Adrenal gland (tissue), 12 donors: Measurements from ENCODE around the gene SLC25A1. TPM values are rescaled to one million over a fixed set of nuclear protein-coding genes. Genes with fewer than 3 reads are reported as not detected.

ENCODE experiments used
- DNase-seq, 7 donors: peaks; one replicate each; pipeline ENCODE4 v3.0.0-alpha.2; 2019 to 2020
- H3K27ac ChIP-seq, 5 donors: fragments of 200-600 bp; sonication (generic) in 4 of 5; 1 replicate in 3 of 5; 2 replicates in 2 of 5; pipeline versions ENCODE4 v1.5.1 to v1.8.0; 2016 to 2020; ENCODE audit warnings: mild to moderate bottlenecking in 1 of 5
- H3K27me3 ChIP-seq: fragments of 200-600 bp; 2 replicates; pipeline ENCODE4 v1.8.0; 2021
- H3K36me3 ChIP-seq, 2 donors: fragments of 200-600 bp; replicated peaks in 1 of 2; 1 replicate in 1 of 2; 2 replicates in 1 of 2; pipeline versions ENCODE4 v1.5.1 to v1.8.0; 2018 to 2022
- H3K4me1 ChIP-seq, 2 donors: fragments of 200-600 bp; replicated peaks in 1 of 2; 1 replicate in 1 of 2; 2 replicates in 1 of 2; pipeline versions ENCODE4 v1.5.1 to v1.8.0; 2018 to 2021
- H3K4me3 ChIP-seq, 4 donors: fragments of 200-600 bp; sonication (generic) in 3 of 4; one replicate each; pipeline ENCODE4 v1.5.1; 2016 to 2018
- H3K9me3 ChIP-seq, 3 donors: fragments of 200-600 bp; sonication (generic) in 1 of 3; replicated peaks in 1 of 3; 1 replicate in 2 of 3; 2 replicates in 1 of 3; pipeline versions ENCODE4 v1.5.1 to v1.8.0; 2016 to 2021
- POLR2A ChIP-seq, 2 donors: fragments of 450-650 bp; IDR thresholded peaks; one replicate each; pipeline ENCODE4 v1.6.1; 2017; ENCODE audit warnings: antibody characterized with exemption in 2 of 2, mild to moderate bottlenecking in 2 of 2, moderate library complexity in 1 of 2
- whole genome bisulfite sequencing, 4 donors: extraction: QIAGEN DNeasy Blood & Tissue Kit in 2 of 4; methylation state at CpG; one replicate each; pipeline versions ENCODE4 v1.1.5 to v1.1.7; 2013 to 2017; 5-methylcytosine and 5-hydroxymethylcytosine counted together
- intact Hi-C, 2 donors: fragments of 100-400 bp; cut with DNase I; formaldehyde crosslinking; loops; one replicate each; pipeline versions ENCODE4 v1.14.1 to v1.15.0; 2022 to 2023
- polyA plus RNA-seq, 3 donors: library from polyadenylated mRNA; stranded (reverse); fragments of 200-250 nt in 2 of 3; fragments of 350-450 nt in 1 of 3; fragmentation: Illumina TruSeq in 1 of 3; extraction: RNeasy Lipid Tissue Mini Kit (QIAGEN cat#74804) in 1 of 3; gene quantifications; one replicate each; pipeline ENCODE4 v1.2.3, GENCODE V29; 2013 to 2014
- total RNA-seq, 9 donors: library from RNA; depleted of rRNA in 4 of 9; stranded (reverse); fragments of >200 nt in 4 of 9; fragments of 120-200 nt in 1 of 9; fragmentation: NEBNext Ultra II Directional in 1 of 9; extraction: Animal tissue kit (Norgen Biotek cat#: 25700) in 1 of 9; gene quantifications; one replicate each; pipeline versions ENCODE4 v1.1.0 to v1.2.4, GENCODE V29; 2013 to 2023
- TF ChIP-seq, protein P1 (sequence below), 6 experiments: fragments of 450-650 bp in 4 of 6; fragments of 200-600 bp in 2 of 6; sonication (generic) in 1 of 6; IDR thresholded peaks; 1 replicate in 5 of 6; 2 replicates in 1 of 6; pipeline versions ENCODE4 v1.5.1 to v1.8.0; 2016 to 2021; ENCODE audit warnings: antibody characterized with exemption in 6 of 6, mild to moderate bottlenecking in 2 of 6, moderate library complexity in 1 of 6
- donor health status: healthy with polysubstance abuse.
- donor health status: Bipolar disorder and iron deficiency.
- donor health status: DM: yes; HTN: yes; CAD: no.
- donor health status: DM: no; HTN: no; CAD: no.
- donor health status: DM: no; HTN: no; CAD: no.
- donor health status: DM: yes; HTN: yes; CAD: no.

The SLC25A1 gene
- total and polyA plus RNA-seq, 12 donors, result 59.2 to 170 (median 123) TPM

DNA sequence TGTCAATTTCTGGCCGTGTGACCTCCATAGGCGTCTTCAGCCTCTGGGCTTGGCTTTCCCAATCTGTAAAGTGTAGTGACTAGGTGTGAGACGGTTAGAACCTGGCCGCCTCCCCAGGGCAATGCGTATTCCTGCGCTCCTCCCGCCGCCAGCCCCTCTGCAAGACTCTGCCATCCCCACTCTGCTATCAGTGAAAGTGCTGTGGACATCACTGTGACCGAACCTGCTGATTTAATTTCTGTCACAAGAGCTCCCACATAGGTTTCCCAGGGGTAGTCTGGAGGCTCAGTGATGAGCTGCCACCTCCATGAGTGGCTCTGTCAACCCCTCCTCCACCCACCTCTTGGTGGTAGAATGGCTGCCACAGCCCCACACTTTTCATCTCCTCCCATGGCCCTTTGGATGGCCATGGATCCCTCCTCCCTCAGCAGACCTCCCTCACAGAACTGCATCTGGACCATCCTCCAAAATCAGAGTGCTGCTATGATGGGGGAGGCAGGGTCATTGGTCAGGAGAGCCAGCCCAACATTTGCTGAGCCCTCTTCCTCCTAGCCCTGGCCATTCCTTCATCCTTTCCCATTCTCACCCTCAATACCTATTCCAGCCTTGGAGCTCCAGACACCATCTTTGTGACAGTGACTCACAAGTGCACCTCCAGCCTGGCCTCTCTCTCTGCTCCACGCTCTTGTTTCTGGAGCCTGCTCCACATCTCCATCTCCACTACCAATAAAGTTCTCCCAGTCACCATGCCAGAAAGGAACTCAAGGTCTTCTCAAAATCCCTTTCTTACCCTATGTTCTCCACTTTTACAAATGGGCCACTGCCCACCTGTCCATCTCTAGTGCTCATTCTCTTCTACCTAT is 27.0 kb downstream of the SLC25A1 start:
- H3K4me3 ChIP-seq, result no peak overlapping the region
- no peak for DNase-seq
- WGBS, 4 donors, result 43 to 52% (median 47%) methylated on average over 5 to 10 of the region's 10 CpGs
- H3K27ac ChIP-seq, result no peak overlapping the region
- H3K27me3 ChIP-seq, result peaks cover 41% of the 10 kb centered on the region
- intact Hi-C loops, result no loop called here
- H3K9me3 ChIP-seq, result no peaks in the 10 kb centered on the region
- TF ChIP-seq POLR2A (IDR thresholded peaks at IDR 0.05), result no peak
- TF ChIP-seq, protein P1, sequence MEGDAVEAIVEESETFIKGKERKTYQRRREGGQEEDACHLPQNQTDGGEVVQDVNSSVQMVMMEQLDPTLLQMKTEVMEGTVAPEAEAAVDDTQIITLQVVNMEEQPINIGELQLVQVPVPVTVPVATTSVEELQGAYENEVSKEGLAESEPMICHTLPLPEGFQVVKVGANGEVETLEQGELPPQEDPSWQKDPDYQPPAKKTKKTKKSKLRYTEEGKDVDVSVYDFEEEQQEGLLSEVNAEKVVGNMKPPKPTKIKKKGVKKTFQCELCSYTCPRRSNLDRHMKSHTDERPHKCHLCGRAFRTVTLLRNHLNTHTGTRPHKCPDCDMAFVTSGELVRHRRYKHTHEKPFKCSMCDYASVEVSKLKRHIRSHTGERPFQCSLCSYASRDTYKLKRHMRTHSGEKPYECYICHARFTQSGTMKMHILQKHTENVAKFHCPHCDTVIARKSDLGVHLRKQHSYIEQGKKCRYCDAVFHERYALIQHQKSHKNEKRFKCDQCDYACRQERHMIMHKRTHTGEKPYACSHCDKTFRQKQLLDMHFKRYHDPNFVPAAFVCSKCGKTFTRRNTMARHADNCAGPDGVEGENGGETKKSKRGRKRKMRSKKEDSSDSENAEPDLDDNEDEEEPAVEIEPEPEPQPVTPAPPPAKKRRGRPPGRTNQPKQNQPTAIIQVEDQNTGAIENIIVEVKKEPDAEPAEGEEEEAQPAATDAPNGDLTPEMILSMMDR (IDR thresholded peaks at IDR 0.05), result no peak
- H3K36me3 ChIP-seq, result no peaks in the 10 kb centered on the region
- peaks cover 0 to 5% of the 10 kb centered on the region in 2 donors for H3K4me1 ChIP-seq

DNA sequence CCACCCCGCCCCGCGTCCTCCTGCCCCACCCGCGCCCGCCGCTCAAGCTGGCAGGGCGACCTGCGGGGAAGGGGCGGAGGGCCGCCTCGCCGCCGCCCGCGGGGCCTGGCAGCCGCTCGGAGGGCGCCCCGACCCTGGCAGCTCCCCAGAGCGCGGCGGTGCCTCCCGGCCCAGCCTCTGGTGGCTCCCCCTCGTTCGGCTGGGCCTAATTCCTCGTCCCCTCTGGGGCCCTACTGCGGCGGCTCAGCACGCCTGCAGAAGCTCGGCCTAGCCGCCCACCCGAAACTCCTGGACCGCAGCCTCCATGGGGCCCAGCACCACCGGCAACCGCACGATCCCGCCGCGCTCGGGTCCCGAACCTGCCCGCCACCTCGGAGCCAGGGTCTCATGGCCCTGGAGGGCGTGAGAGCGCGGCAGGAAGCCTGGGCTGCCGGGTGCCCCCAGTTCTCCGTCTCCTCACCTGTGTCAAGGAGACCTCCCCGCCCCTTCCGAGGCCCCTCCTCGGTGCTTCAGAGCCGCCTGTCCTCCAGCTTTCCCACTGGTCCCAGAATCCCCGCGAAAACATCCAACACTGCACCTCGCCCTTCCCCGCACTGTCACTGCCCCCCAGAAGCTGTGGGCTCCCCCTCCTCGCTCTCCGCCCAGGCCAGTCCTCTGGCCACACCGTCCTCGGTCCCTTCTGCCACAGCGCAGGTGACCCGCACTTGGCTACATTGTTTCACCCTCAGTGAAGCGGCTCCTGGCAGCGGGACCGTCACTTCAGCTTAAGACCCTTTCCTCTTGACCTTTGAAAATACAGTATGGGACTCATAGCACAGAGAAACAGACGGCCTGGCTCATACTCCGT is 27.8 kb downstream of the SLC25A1 start:
- intact Hi-C loops, result no loop called here
- WGBS, 4 donors, result 6 to 30% (median 8%) methylated on average over 13 to 68 of the region's 68 CpGs
- no peaks in the 10 kb centered on the region for H3K36me3 ChIP-seq
- TF ChIP-seq, protein P1 (IDR thresholded peaks at IDR 0.05), result no peak
- TF ChIP-seq POLR2A (IDR thresholded peaks at IDR 0.05), result no peak
- H3K4me3 ChIP-seq, result no peak overlapping the region
- H3K4me1 ChIP-seq, result peaks cover 0 to 5% of the 10 kb centered on the region in 2 donors
- no peaks in the 10 kb centered on the region for H3K9me3 ChIP-seq
- H3K27me3 ChIP-seq, result peaks cover 41% of the 10 kb centered on the region
- no peak for DNase-seq
- no peak overlapping the region for H3K27ac ChIP-seq

GRCh38 chr22:19149991-19150390 is 28.5 kb downstream of the SLC25A1 start, which contains the start of gene GSC2:
Gene GSC2 (minus strand): TSS chr22:19150292. CDS start chr22:19150283, 9 bp downstream.
- Histone ChIP-seq H3K4me1 (peaks cover 0 to 5% of the 10 kb centered on the region in 2 donors), H3K27me3 (peaks cover 41% of the 10 kb centered on the region), H3K36me3 (no peaks in the 10 kb centered on the region), H3K27ac (no peak within 1 kb of the TSS), H3K4me3 (no peak within 1 kb of the TSS), H3K9me3 (no peaks in the 10 kb centered on the region)
- WGBS, 4 donors, result 1 to 4% (median 2%) methylated on average over 11 to 59 of the region's 59 CpGs; no CpG with 5 or more reads in 1 of the 4 donors
- TF ChIP-seq, protein P1 (IDR thresholded peaks at IDR 0.05), result no peak
- no peak for TF ChIP-seq POLR2A (IDR thresholded peaks at IDR 0.05)
- no peak for DNase-seq
- intact Hi-C loops, result loop anchor here in 1 of 2 donors (10.0 kb wide), 1 partner anchor 485 kb away; no protein-coding TSS in a partner anchor
